Liver (tissue), 9 donors: ENCODE measurements around the gene CYP2A13. TPM values are rescaled to one million over a fixed set of nuclear protein-coding genes. Genes with fewer than 3 reads are reported as not detected.

Experiments used
- DNase-seq: peaks from one replicate; pipeline ENCODE4 v3.0.0-alpha.2; 2017; ENCODE audit warnings: low spot score
- H3K27ac ChIP-seq, 2 donors: one replicate each; pipeline ENCODE4 v1.7.0; 2013; ENCODE audit warnings: inconsistent platforms in 2 of 2, low read length in 2 of 2, control low read depth in 1 of 2, low read depth in 1 of 2, mild to moderate bottlenecking in 1 of 2
- H3K27me3 ChIP-seq, 4 donors: one replicate each; pipeline versions ENCODE4 v1.6.1 to v1.7.0; 2013; ENCODE audit warnings: low read length in 3 of 4, inconsistent platforms in 1 of 4, mild to moderate bottlenecking in 1 of 4, moderate library complexity in 1 of 4; ENCODE audit not compliant: control insufficient read depth in 4 of 4, insufficient read depth in 4 of 4
- H3K36me3 ChIP-seq, 4 donors: one replicate each; pipeline versions ENCODE4 v1.6.1 to v1.7.0; 2013; ENCODE audit warnings: low read length in 3 of 4, mild to moderate bottlenecking in 3 of 4, low read depth in 1 of 4, moderate library complexity in 1 of 4; ENCODE audit not compliant: control insufficient read depth in 4 of 4, insufficient read depth in 3 of 4
- H3K4me1 ChIP-seq, 4 donors: one replicate each; pipeline versions ENCODE4 v1.6.1 to v1.7.0; 2013; ENCODE audit warnings: low read length in 3 of 4, mild to moderate bottlenecking in 3 of 4, moderate library complexity in 1 of 4; ENCODE audit not compliant: control insufficient read depth in 4 of 4, insufficient read depth in 4 of 4
- H3K4me3 ChIP-seq, 3 donors: one replicate each; pipeline versions ENCODE4 v1.6.1 to v1.7.0; 2013; ENCODE audit warnings: low read length in 3 of 3, control low read depth in 1 of 3, low read depth in 1 of 3, mild to moderate bottlenecking in 1 of 3
- H3K9ac ChIP-seq, 2 donors: one replicate each; pipeline ENCODE4 v1.7.0; 2013; ENCODE audit warnings: low read length in 2 of 2, mild to moderate bottlenecking in 2 of 2, moderate library complexity in 2 of 2, control low read depth in 1 of 2, low read depth in 1 of 2
- H3K9me3 ChIP-seq, 4 donors: one replicate each; pipeline versions ENCODE4 v1.6.1 to v1.7.0; 2013; ENCODE audit warnings: low read length in 3 of 4; ENCODE audit not compliant: control insufficient read depth in 4 of 4
- CTCF ChIP-seq: fragments of 150-350 bp; IDR thresholded peaks from 2 replicates; pipeline ENCODE4 v1.5.1; 2017; ENCODE audit warnings: improper control_type of control experiment, low read depth, low read length; ENCODE audit not compliant: missing input control
- EGR1 ChIP-seq, 2 donors: IDR thresholded peaks; 2 replicates each; pipeline ENCODE4 v1.6.1; 2016 to 2018; ENCODE audit warnings: antibody characterized with exemption in 2 of 2, low read depth in 2 of 2
- FOXA1 ChIP-seq: IDR thresholded peaks from 2 replicates; pipeline ENCODE4 v1.6.1; 2016; ENCODE audit warnings: antibody characterized with exemption
- FOXA2 ChIP-seq: IDR thresholded peaks from 2 replicates; pipeline ENCODE4 v1.6.1; 2016; ENCODE audit warnings: antibody characterized with exemption
- GABPA ChIP-seq, 2 donors: IDR thresholded peaks in 1 of 2; conservative IDR thresholded peaks in 1 of 2; 2 replicates each; pipeline ENCODE4 v1.6.1; 2016; ENCODE audit warnings: antibody characterized with exemption in 2 of 2, mild to moderate bottlenecking in 1 of 2, moderate library complexity in 1 of 2
- HNF4A ChIP-seq, 2 donors: conservative IDR thresholded peaks; 2 replicates each; pipeline ENCODE4 v1.6.1; 2016; ENCODE audit warnings: antibody characterized with exemption in 2 of 2, mild to moderate bottlenecking in 2 of 2
- HNF4G ChIP-seq: IDR thresholded peaks from 2 replicates; pipeline ENCODE4 v1.6.1; 2016; ENCODE audit warnings: antibody characterized with exemption
- JUND ChIP-seq, 2 donors: IDR thresholded peaks; 2 replicates each; pipeline ENCODE4 v1.6.1; 2016; ENCODE audit warnings: antibody characterized with exemption in 2 of 2
- MAX ChIP-seq: IDR thresholded peaks from 2 replicates; pipeline ENCODE4 v1.6.1; 2016; ENCODE audit warnings: antibody characterized with exemption
- NR2F2 ChIP-seq: IDR thresholded peaks from 2 replicates; pipeline ENCODE4 v1.6.1; 2016; ENCODE audit warnings: antibody characterized with exemption
- RAD21 ChIP-seq, 2 donors: IDR thresholded peaks; 2 replicates each; pipeline ENCODE4 v1.6.1; 2016; ENCODE audit warnings: antibody characterized with exemption in 2 of 2, mild to moderate bottlenecking in 2 of 2
- REST ChIP-seq: IDR thresholded peaks from 2 replicates; pipeline ENCODE4 v1.6.1; 2016; ENCODE audit warnings: antibody characterized with exemption, mild to moderate bottlenecking
- RXRA ChIP-seq, 2 donors: IDR thresholded peaks; 2 replicates each; pipeline ENCODE4 v1.6.1; 2017 to 2018; ENCODE audit warnings: antibody characterized with exemption in 2 of 2, mild to moderate bottlenecking in 1 of 2
- SP1 ChIP-seq: IDR thresholded peaks from 2 replicates; pipeline ENCODE4 v1.6.1; 2018; ENCODE audit warnings: antibody characterized with exemption, mild to moderate bottlenecking
- TAF1 ChIP-seq: conservative IDR thresholded peaks from 2 replicates; pipeline ENCODE4 v1.6.1; 2016; ENCODE audit warnings: antibody characterized with exemption, mild to moderate bottlenecking
- YY1 ChIP-seq: IDR thresholded peaks from 2 replicates; pipeline ENCODE4 v1.6.1; 2016; ENCODE audit warnings: antibody characterized with exemption, mild to moderate bottlenecking
- ZBTB33 ChIP-seq: IDR thresholded peaks from 2 replicates; pipeline ENCODE4 v1.6.1; 2016; ENCODE audit warnings: antibody characterized with exemption
- WGBS: extraction: QIAGEN DNeasy Blood & Tissue Kit; methylation state at CpG from one replicate; pipeline ENCODE4 v1.1.7; 2013; 5-methylcytosine and 5-hydroxymethylcytosine counted together
- polyA plus RNA-seq, 2 donors: library from polyadenylated mRNA; stranded (reverse) in 1 of 2; unstranded in 1 of 2; fragments of 200-250 nt in 1 of 2; fragments of >200 nt in 1 of 2; fragmentation: Nextera tagmentation in 1 of 2; extraction: Ambion mirVana in 1 of 2; gene quantifications; one replicate each; pipeline versions ENCODE4 v1.2.1 to v1.2.3, GENCODE V29; 2013 to 2015
- total RNA-seq, 2 donors: library from RNA; depleted of rRNA; stranded (reverse); fragments of >200 nt; gene quantifications; one replicate each; pipeline ENCODE4 v1.2.3, GENCODE V29; 2014
- TF ChIP-seq, protein P1 (sequence below): IDR thresholded peaks from 2 replicates; pipeline ENCODE4 v1.6.1; 2016; ENCODE audit warnings: antibody characterized with exemption
- donor health status: healthy.
- donor health status: healthy.
- donor health status: healthy.
- donor health status: healthy.
- donor health status: healthy.

Gene CYP2A13
- total RNA-seq (under 1 TPM in 1 of 2 donors, not detected in 1; 0.08 TPM), polyA plus RNA-seq (under 1 TPM in 1 of 2 donors, not detected in 1; 0.16 TPM)

DNA sequence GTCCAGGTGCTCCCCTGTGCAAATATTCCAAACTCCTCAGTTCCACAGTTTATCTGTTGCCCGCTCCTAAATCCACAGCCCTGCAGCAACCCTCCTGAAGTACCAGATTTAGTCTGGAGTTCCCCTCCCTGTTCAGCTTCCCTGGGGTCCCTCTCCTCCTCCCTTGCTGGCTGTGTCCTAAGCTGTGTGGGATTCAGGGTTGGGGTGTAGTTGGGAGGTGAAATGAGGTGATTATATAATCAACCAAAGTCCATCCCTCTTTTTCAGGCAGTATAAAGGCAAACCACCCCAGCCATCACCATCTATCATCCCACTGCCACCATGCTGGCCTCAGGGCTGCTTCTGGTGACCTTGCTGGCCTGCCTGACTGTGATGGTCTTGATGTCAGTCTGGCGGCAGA is at the start of gene CYP2A13:
TSS of gene CYP2A13 (plus strand) at position 301 of the 400 bp plus-strand sequence. CDS start at position 322, 21 bp downstream.
- TF ChIP-seq HNF4A (conservative IDR thresholded peaks at IDR 0.05) = no peak
- TF ChIP-seq TAF1 = no peak
- no peak for TF ChIP-seq FOXA2
- no peak for TF ChIP-seq SP1
- TF ChIP-seq FOXA1 = no peak
- no peak for TF ChIP-seq CTCF
- no peak for TF ChIP-seq REST
- no peak for TF ChIP-seq YY1
- no peak for TF ChIP-seq JUND (IDR thresholded peaks at IDR 0.05)
- Histone ChIP-seq H3K27me3 (no peaks in the 10 kb centered on the region), H3K36me3 (no peaks in the 10 kb centered on the region), H3K4me3 (no peak within 1 kb of the TSS), H3K4me1 (peaks cover 4 to 27% (median 11%) of the 10 kb centered on the region in 4 donors), H3K27ac (no peak within 1 kb of the TSS), H3K9ac (no peak within 1 kb of the TSS), H3K9me3 (no peaks in the 10 kb centered on the region)
- 80% methylated on average over 2 of the region's 2 CpGs for WGBS
- no peak for DNase-seq

- WGBS = 92% methylated on average over 1 of the region's 1 CpG
- no peak overlapping the region for H3K9ac ChIP-seq
Observed at GRCh38 chr19:41039806-41040205, 48.4 kb upstream of the CYP2A13 start.

More at GRCh38 chr19:41039806-41040205, 48.4 kb upstream of the CYP2A13 start:
- no peaks in the 10 kb centered on the region for H3K36me3 ChIP-seq
- TF ChIP-seq NR2F2 = no peak
- no peak for TF ChIP-seq MAX
- no peak for TF ChIP-seq RXRA (IDR thresholded peaks at IDR 0.05)
- TF ChIP-seq HNF4G = no peak
- no peak for TF ChIP-seq FOXA2
- TF ChIP-seq ZBTB33 = no peak
- no peak for TF ChIP-seq FOXA1
- no peak for TF ChIP-seq TAF1
- no peak for TF ChIP-seq EGR1 (IDR thresholded peaks at IDR 0.05; ENCODE audit: low read depth in 2 of 2)
- TF ChIP-seq, protein P1, sequence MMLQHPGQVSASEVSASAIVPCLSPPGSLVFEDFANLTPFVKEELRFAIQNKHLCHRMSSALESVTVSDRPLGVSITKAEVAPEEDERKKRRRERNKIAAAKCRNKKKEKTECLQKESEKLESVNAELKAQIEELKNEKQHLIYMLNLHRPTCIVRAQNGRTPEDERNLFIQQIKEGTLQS = no peak
- no peak for TF ChIP-seq CTCF
- TF ChIP-seq RAD21 (IDR thresholded peaks at IDR 0.05) = no peak
- no peak for TF ChIP-seq GABPA (IDR thresholded peaks at IDR 0.05 in 1 of 2, conservative IDR thresholded peaks at IDR 0.05 in 1 of 2)
- TF ChIP-seq SP1 = no peak
- TF ChIP-seq JUND (IDR thresholded peaks at IDR 0.05) = no peak
- TF ChIP-seq REST = no peak
- no peak for TF ChIP-seq YY1
- TF ChIP-seq HNF4A (conservative IDR thresholded peaks at IDR 0.05) = no peak
- no peaks in the 10 kb centered on the region for H3K27me3 ChIP-seq
- no peak for DNase-seq
- no peak overlapping the region for H3K27ac ChIP-seq
- no peak overlapping the region for H3K4me3 ChIP-seq
- H3K4me1 ChIP-seq = no peaks in the 10 kb centered on the region
- H3K9me3 ChIP-seq = peaks cover 0 to 3% (median 0%) of the 10 kb centered on the region in 4 donors
